ENCODE results near the gene RBBP5. TPM values are rescaled to one million over a fixed set of nuclear protein-coding genes. Genes with fewer than 3 reads are reported as not detected.

RBBP5 gene
- total RNA-seq, 1 experiment from 2014 or later = 17.3 TPM

GRCh38 chr1:205140113-205140512 is 18.3 kb upstream of the RBBP5 start:
- Mint-ChIP-seq H3K4me1 (peaks cover 21 to 25% of the 10 kb centered on the region in 2 experiments), H3K27me3 (ENCODE audit: low read depth) (no peaks in the 10 kb centered on the region), H3K36me3 (ENCODE audit: insufficient read depth in 1 of 3, low read depth in 3 of 3) (peaks cover 6 to 19% (median 12%) of the 10 kb centered on the region in 3 experiments; a peak in 6 of 7 replicates), H3K4me3 (no peak overlapping the region), H3K9me3 (peaks cover 14 to 18% of the 10 kb centered on the region in 2 experiments), H3K27ac (no peak overlapping the region)
- Histone ChIP-seq H3K56ac (ENCODE audit: insufficient read length, low read depth, low read length) (no peak overlapping the region), H2BK20ac (ENCODE audit: low read depth, low read length, poor library complexity, severe bottlenecking) (no peak overlapping the region), H3K9me3 (ENCODE audit: control insufficient read depth, low read depth, low read length) (no peaks in the 10 kb centered on the region), H3K4me1 (ENCODE audit: insufficient read depth, low read length) (peaks cover 5% of the 10 kb centered on the region; the same call in 1 of the 2 replicates), H4K91ac (ENCODE audit: insufficient read length, low read depth, low read length) (no peak overlapping the region), H3K4me2 (ENCODE audit: insufficient read depth, insufficient read length, low read length) (no peak overlapping the region), H2BK12ac (ENCODE audit: insufficient read length, low read depth, low read length) (no peak overlapping the region), H4K20me1 (ENCODE audit: control insufficient read depth, insufficient read depth, insufficient read length) (no peaks in the 10 kb centered on the region), H4K5ac (ENCODE audit: insufficient read length, low read depth, low read length) (no peak overlapping the region), H3K27ac (ENCODE audit: insufficient read length, low read depth, low read length) (no peak overlapping the region), H2BK15ac (ENCODE audit: low read depth, low read length) (no peak overlapping the region), H3K79me2 (ENCODE audit: insufficient read depth, low read length) (no peaks in the 10 kb centered on the region), H2BK120ac (ENCODE audit: low read depth, low read length, poor library complexity, severe bottlenecking) (no peak overlapping the region), H2AFZ (ENCODE audit: low read length) (no peak overlapping the region), H4K8ac (replicated peaks; ENCODE audit: insufficient read length, low read depth, low read length) (no peak overlapping the region), H3K18ac (ENCODE audit: insufficient read length, low read depth, low read length) (no peak overlapping the region), H3K4ac (ENCODE audit: low read depth, low read length) (no peak overlapping the region), H3K9ac (ENCODE audit: extremely low read depth, insufficient read length, low read length) (no peak overlapping the region), H2BK5ac (ENCODE audit: insufficient read length, low read length) (no peak overlapping the region), H3K23ac (ENCODE audit: insufficient read length, low read depth, low read length) (no peak overlapping the region), H3K79me1 (ENCODE audit: insufficient read depth, low read depth, low read length, poor library complexity, severe bottlenecking) (no peaks in the 10 kb centered on the region), H3K27me3 (ENCODE audit: insufficient read depth, low read length) (no peaks in the 10 kb centered on the region), H2AK5ac (ENCODE audit: insufficient read length, low read length) (no peak overlapping the region), H3K23me2 (ENCODE audit: insufficient read length, low read depth, low read length, poor library complexity, severe bottlenecking) (no peaks in the 10 kb centered on the region), H3T11ph (ENCODE audit: low read length) (no peak overlapping the region), H3K14ac (ENCODE audit: insufficient read depth, low read length) (no peak overlapping the region)
- no CpG with 5 or more reads among the region's 4 CpGs for WGBS (ENCODE audit: extremely low coverage, insufficient read length, low lambda C conversion rate)
- DNase-seq = no peak
- no peak for TF ChIP-seq CTCF (conservative IDR thresholded peaks at IDR 0.05)
